HG03097 (cell line): Measurements from ENCODE around the gene MOV10L1.

Source experiments
- ATAC-seq: cut with Tn5 transposase; IDR thresholded peaks from one replicate; pipeline ENCODE4 v1.9.1; 2021; ENCODE audit not compliant: unreplicated experiment, low FRiP score

MOV10L1 gene

DNA sequence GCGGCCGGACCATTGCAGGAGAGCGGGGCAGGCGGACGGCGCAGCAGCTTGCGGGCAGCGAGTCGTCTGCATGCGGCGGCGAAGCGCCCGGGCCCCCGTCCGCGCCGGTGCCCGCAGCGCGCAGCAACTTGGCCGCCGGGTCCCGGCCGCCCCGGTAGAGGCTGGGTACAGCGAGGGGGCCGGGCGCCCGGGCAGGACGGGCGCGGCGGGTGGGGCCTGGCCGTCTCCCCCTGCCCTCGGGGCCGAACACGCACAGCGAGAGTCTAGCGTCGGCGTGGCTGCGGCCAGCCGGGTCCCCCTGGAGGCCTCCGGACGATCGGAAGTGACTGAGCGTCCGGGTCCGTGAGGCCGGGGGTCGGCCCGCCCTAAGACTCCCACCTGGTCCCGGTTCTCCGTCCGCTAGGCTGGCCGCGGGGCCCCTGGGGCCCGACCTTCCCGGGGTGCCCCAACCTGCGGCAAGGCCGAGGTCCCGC lies 95.1 kb downstream of the MOV10L1 start:
- ATAC-seq = no peak

DNA sequence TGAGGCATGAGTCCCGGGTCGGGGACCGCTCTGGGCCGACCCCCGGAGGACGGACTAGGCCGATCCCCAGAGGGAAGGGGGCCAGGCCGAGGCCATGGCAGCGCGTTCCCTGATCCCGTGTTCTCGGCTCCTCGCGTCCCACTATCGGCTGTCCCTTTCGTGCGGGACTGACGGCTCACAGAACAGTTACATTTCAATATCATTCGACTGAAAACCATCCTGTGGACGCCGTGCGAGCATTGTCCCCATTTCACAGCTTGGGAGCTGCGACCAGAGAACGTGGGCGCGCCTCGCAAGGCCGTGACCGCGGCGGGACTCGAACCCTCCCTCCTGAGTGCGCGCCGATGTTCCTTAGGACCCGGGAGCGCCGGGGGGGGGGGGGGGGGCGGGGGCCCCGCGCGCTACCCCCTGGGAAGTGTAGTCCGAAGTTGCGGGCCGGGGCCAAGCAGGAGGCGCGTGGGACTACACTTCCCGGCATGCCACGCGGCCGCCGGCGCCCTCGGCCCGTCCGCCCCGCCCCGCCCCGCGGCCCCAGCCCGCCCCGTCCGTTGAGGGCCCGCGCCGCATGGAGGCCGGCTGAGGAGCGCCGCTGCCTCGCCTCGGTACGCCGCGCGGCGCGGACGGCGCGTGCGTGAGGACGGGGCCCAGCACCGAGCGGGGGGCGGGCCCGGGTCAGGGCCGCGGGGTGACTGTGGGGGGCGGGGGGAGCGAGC lies 95.7 kb downstream of the MOV10L1 start, which contains the start of gene TRABD:
Gene TRABD, plus strand, starts transcription at position 539 of the 713 bp plus-strand sequence. CDS start 7,148 bp downstream, outside the sequence.
- peak; percentile 29 for ATAC-seq

DNA sequence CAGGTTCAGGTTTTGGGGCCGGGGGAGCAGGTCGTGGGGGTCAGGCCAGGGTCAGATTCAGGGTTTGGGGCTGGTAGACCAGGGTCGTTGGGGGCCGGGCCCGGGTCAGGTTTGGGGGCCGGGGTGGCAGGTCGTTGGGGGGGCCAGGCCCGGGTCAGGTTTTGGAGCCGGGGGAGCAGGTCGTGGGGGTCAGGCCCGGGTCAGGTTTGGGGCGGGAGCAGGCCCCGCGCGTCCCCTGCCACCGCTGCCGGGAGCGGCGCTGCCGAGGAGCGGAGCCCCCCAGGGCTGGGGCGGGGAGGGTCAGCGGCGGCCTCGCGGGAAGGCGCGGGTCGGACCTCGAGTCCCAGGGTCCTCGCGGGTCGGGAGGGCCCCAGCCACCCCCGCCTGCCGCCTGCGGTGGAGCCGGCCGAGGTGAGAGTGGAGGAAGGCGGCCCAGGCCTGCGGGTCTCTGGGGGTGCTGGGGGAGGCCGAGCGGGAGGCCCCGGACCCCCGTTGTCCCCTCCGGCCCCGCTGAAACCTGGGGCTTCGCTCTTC lies 96.4 kb downstream of the MOV10L1 start:
- ATAC-seq = no peak

DNA sequence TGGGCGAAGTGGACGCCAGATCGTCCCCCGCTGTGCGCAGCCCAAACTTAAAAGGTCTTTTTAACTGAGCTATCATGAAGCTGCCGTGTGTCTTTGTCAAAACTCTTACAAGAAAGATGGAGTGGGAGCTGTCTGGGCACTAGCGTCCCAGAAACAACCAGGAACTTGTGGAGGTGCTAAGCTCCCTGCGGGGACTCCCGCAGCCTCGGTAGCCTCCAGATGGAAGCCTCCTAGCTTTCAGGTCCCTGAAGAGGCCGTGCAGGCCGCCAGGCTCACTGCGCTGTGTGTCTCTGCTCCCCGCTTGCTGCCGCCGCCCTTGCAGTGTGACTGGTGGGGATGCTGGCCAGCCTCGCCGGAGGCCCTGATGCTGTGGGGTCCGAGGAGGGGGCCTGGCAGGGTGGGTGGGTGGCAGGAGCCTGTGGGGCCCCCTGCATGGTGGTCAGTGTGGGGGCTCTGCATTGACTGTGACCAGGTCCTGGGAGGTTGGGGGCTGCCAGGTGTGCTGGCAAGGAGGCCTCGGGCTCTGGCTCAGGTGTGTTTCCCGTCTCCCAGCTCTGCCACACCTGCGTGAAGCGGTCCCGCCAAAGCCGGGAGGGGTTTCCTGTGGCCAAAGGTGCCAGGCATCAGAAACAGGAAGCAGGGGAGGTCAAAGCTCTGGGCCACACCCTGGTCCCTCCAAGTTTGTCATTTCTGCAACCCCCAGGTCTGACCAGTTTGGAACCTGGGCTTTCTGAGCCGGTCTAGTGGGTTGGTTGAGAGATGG lies 97.1 kb downstream of the MOV10L1 start:
- ATAC-seq = no peak

DNA sequence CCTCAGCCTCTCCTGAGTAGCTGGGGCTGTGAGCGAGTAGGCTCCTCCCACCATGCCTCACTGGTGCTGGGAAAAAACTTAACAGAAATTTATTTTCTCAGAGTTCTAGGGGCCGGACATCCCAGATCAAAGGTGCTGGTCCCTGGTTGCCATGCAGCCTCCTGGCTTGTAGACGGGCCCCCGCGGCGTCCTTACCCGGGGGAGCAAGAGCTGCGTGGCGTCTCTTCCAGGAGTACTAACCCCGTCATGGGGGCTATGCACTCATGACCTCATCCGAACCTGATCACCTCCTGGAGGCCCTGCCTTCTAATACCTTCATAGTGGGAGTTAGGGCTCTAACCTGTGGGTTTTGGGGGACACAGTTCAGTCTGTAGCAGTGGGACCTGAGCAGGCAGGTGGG lies 98.5 kb downstream of the MOV10L1 start:
- ATAC-seq = no peak

DNA sequence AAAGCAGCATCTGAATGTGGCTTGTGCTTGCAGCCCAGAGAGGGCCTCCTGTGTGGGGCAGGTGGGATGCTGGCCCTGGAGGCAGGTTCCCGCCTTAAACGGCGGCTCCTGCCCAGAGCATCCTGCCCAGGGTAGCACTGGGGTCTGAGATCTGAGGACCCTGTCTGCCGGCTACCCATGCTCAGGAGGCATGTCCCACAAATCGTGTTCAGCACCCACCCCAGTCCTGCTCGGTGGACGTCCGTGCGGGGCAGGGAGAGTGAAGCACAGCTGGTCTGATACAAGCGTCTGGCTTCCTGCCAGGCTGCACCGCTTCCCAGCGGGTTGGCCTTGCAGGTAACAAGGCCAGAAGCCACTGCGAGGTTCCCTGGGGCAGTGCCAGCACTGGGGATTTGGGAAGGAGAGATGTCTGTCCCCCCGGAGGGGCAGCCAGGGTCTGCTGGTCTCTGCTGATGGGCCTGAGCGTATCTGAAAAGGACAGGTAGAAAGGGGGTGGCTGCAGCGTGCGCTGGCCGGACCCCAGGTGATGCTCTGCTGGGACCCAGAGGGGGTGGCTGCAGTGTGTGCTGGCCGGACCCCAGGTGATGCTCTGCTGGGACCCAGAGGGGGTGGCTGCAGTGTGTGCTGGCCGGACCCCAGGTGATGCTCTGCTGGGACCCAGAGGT lies 99.5 kb downstream of the MOV10L1 start:
- ATAC-seq = no peak

DNA sequence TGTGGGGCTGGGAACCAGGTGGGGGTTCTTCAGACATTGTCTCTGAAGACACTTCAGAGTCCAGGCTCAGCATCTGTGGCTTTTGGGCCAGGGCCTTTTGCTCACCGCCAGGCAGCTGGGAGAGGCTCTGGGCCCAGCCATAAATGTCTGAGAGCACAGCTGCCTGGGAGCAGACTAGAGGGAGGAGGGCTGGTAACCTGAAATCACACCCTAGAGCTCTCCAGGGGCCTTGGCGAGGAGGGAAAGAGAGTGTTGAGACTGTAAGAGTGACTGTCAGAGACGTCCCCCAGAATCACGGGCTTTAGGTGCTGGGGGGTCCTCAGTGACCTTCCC lies 100.0 kb downstream of the MOV10L1 start:
- no peak for ATAC-seq

DNA sequence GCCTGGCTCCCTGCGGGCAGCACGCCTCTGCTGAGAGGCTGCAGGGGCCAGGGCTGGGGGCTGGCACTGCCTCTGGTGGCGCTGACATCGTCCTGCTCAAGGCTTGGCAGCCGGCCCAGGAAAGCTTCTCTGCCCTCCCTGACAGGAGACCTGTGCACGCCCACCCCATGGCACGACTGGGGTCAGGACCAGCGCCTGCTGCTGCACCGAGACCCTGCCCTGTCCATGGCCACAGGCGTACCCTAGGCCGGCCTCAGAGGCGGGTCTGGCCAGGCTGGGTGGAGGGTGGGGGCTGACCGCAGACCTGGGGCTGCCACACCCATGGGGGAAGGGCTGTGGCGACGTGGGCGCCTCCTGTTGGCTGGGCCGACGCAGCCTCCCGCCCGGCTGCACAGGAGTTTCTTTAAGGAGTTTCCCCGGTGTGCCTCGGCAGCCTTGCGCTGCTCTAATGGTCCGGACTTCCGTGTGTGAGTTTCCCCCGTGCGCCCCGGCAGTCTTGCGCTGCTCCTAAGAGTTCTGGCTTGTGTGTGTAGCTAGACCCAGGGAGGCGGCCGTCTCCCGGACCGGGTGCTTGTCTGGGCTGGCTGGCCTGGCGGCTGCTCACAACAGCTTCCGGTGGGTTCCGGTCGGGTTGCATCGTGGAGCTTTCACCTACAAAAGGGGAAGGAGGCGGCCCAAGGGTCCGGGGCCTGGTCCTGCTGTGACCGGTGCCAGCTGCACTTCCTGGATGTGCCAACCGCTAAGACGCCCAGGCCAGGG lies 100.6 kb downstream of the MOV10L1 start:
- peak; percentile 40 for ATAC-seq

DNA sequence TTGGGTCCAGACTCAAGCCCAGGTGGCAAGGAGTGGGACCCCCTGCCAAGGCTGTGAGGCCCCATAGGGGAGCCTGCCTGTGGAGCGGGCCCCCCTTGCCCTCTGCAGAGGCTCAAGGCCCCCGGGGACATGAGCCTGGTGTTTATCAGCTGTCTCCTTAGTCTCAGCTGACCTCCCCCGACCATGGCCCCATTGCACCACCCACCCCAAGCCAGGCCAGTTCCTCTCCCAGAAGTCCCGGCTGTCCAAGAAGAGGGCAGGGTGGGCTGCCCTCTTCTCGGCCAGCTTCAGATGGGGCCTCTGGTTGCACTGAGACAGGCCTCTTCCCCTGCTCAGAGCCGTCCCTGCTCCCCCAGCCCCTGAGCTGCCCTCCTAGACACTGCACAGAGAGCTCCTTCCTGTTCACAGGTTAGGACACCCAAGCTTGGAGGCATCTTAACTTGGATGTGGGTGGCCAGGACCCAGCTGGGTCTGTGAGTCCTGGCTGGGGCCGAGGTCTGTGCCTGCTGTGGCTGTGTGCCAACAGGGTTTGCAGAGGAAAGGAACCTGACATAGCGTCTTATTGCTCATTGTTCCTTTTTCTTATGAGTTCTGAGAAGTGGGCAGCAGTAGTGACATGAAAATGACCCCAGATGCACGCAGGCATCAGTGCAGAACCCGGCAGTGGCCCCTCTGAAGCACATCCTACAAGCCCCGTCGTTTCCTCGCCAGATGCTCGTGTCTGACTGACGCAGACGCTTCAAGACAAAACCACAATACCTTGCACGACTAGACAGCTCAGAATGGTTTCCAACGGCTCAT lies 101.3 kb downstream of the MOV10L1 start:
- peak; percentile 26 for ATAC-seq

DNA sequence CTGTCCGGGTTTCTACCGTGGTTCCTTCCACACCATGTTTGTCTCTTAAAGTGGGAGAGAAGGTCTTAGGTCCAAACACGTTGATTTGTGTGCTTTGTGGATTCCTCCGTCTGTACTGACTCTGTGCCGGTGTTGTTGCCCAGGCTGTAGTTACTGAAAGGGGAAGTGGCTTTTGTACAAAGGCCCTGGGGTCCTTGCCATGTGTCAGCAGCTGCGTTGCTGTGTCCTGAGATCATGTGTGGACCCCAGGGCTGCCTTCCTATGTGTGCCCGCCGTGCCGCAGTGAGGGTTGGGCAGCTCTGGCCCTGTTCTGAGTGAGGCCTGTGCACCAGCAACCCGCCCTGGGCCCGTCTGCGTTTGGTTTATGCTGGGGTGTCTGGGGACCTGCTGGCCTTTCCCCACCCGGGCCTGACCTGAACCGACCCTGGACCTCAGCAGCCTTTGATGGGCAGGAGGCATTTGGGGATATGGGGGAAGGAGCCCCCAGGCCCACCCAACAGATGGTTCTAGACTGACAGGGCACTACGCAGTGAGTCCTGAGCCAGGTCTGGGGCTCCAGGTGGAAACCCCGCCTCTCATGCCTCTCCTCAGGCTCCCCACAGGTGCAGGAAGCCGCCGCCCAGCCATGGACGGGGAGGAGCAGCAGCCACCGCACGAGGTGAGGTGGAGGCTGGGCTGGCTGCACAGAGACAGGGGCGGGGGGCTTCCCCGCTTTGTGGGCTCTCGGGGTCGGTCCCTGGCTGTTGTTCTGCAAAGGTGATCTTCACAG lies 102.8 kb downstream of the MOV10L1 start:
- ATAC-seq = no peak

DNA sequence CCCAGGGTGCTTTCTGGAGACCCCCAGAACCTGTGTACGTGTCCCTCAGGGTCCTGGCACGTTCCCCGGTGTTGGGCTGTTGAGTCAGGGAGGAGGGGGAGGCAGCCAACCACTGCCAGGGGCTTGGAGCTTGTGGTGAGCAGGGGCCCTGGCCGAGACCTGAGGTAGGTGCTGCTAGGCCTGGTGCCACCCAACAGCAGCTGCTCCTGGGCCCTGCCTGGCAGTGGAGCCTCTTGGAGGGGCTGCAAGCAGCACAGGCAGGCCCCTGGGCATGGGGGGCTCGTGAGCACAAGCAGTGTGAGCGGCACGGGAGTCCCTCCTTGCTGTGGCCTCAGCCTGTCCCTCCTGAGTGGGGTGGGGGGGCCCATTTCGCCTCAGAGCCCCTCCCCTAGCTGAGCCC lies 103.8 kb downstream of the MOV10L1 start:
- no peak for ATAC-seq

DNA sequence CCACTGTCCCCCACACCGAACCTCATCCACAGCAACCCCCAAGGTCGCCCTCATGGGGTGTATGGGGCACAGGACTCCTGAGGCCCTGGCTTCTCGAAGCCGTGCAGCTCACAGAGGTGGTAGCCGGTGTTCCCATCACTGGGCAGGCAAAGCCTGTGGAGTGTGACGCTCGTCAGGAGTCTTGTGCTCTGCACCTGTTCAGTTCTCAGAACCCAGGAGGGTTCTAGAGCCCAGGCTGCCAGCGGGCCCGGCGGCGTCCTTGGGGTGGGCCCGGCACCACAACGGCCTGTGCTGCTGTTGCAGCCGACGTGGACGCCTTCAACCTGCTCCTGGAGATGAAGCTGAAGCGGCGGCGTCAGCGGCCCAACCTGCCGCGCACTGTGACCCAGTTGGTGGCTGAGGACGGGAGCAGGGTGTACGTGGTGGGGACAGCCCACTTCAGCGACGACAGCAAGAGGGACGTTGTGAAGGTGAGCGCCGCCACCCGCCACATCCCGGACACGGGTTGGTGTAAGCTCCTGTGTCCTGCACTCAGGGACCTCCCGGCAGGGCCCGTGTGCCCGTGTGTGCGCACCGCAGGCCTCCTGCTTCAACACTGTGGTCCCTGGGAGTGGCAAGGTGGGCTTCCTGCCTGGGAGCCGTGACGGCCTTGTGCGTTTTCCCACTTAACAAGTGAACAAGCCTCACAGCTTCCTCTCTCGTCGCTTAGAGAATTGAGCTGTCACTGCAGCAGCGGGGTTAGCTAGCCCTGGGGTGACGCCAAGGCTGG lies 104.4 kb downstream of the MOV10L1 start:
- no peak for ATAC-seq

DNA sequence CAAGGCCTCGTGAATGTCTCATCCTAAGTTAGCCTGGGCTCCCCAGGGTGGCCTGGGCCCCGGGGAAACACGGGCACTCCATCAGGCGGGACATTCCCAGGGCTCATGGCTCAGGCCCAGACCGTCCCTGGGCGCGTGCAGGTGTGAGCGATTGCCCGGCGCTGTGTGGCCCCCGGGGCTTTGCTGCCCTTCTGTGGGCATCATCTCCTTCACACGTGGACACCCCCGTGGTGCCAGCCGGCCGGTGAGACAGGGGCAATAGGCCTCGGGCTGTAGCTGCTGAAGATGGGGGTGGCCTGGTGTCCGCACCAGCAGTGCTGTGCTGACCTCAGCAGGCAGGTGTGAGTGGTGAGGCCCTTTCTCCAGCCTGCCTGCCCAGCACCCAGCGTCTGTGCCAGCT lies 106.5 kb downstream of the MOV10L1 start:
- ATAC-seq = no peak

DNA sequence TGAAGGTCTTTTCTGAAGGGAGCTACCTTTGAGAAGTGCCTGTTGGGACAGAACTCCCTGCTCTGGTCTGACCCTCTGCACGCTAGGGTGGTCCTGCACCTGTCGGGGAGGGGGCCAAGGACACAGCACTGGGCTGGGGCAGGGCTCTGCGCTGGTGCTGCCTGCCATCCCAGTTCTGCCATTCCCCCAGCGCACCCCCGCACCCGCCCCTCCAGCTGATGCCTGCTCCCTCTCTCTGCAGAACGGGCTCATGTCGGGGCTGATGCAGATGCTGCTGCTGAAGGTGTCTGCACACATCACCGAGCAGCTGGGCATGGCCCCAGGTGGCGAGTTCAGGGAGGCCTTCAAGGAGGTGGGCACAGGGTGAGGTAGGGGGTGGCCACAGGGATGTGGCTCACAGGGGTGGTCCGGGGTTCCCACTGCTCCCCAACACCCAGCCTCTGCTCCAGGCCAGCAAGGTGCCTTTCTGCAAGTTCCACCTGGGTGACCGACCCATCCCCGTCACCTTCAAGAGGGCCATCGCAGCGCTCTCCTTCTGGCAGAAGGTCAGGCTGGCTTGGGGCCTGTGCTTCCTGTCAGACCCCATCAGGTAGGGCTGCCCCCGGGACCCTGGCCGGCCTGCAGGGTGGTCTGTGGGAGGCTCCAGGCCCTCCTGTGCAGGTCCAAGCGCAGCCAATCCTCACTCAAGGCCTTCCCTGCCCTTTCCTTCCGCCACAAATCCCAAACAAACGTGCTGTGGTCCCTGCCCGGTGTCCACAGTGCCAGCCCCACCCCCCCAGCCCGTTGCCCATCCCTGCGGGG lies 107.4 kb downstream of the MOV10L1 start:
- ATAC-seq = no peak

DNA sequence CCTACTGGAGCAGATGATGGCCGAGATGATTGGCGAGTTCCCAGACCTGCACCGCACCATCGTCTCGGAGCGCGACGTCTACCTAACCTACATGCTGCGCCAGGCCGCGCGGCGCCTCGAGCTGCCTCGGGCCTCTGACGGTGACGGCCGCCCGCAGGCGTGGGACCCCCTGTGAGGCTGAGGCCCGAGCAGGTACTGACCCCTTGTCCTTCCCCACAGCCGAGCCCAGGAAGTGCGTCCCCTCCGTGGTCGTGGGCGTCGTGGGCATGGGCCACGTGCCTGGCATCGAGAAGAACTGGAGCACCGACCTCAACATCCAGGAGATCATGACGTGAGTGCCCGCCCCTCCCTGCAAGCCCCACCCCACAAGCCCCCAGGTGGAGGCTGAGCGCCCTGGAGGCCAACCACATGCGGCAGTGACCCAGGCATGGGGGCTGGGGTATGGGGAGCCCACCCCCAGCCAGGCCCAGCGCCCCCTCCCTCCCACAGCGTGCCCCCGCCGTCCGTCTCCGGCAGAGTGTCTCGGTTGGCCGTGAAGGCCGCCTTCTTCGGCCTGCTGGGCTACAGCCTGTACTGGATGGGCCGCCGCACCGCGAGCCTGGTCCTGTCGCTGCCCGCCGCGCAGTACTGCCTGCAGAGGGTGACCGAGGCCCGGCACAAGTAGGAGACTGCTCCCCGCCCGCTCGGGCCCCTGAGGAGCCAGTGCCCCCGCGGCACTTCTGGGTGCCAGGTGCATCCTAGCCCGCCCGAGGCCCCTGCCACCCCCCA lies 108.2 kb downstream of the MOV10L1 start:
- no peak for ATAC-seq

DNA sequence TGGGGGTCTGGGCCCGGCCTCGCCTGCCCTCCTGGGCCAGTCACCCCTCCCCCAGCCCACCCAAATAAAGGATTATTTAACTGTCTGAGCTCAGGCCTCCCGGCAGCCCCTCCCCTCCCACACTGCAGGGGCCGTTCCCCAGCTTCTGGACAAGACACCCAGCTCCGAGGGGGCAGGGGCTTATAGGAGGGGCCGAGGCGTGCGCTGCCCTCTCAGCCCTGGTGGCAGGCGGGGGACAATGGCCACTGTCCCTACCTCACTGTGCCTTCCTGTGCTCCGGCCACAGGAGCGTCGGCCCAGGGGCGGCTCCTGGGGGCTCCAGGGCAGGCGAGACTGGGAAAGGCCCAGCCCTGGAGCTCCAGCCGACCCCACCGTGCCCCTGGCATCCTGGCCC lies 108.8 kb downstream of the MOV10L1 start:
- ATAC-seq = no peak

DNA sequence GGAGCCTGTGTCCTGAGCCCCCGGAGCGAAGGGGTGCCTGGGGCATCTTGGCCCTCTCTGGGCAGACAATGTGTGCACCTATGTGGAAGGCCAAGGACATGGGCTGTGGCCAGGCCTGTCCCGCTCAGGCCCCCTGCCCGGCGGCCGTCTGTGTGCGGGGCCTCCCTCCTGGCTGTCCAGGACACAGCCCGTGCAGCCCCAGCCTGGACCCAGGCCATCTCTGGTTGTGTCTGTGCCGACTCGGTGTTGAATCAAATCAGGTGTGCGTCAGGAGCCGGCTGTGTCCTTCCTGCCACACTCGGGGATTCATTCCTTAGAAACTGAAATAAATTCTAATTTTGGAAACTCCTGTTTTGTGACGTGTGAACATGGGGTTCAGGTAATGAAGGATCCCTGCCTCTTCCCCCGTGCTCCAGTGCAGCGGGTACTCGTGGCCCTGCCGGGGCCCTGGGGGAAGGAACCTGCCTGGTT lies 109.5 kb downstream of the MOV10L1 start:
- ATAC-seq = no peak
